Left lung (tissue), 10 donors: ENCODE results near the gene RRP8. TPM values are rescaled to one million over a fixed set of nuclear protein-coding genes. Genes with fewer than 3 reads are reported as not detected.

ENCODE experiments used
- ATAC-seq: fragments of 200-7000 bp; cut with Tn5 transposase; one replicate; pipeline ENCODE4 v1.9.1; 2020; ENCODE audit warnings: moderate library complexity
- DNase-seq, 4 donors: peaks; one replicate each; pipeline ENCODE4 v3.0.0-alpha.2; 2013 to 2020
- H3K27ac ChIP-seq, 2 donors: fragments of 200-600 bp; sonication (generic) in 1 of 2; one replicate each; pipeline versions ENCODE4 v1.5.0 to v1.8.0; 2020 to 2021
- H3K27me3 ChIP-seq, 2 donors: fragments of 200-600 bp; sonication (generic) in 1 of 2; one replicate each; pipeline versions ENCODE4 v1.5.0 to v1.8.0; 2020 to 2021
- H3K36me3 ChIP-seq, 2 donors: fragments of 200-600 bp; sonication (generic) in 1 of 2; one replicate each; pipeline versions ENCODE4 v1.5.0 to v1.8.0; 2020 to 2021
- H3K4me1 ChIP-seq, 2 donors: fragments of 200-600 bp; one replicate each; pipeline ENCODE4 v1.8.0; 2021
- H3K4me3 ChIP-seq, 2 donors: fragments of 200-600 bp; sonication (generic) in 1 of 2; one replicate each; pipeline versions ENCODE4 v1.5.0 to v1.8.0; 2020 to 2021; ENCODE audit warnings: mild to moderate bottlenecking in 1 of 2
- H3K9me3 ChIP-seq, 2 donors: fragments of 200-600 bp; sonication (generic) in 1 of 2; one replicate each; pipeline versions ENCODE4 v1.5.0 to v1.8.0; 2020 to 2021
- CTCF ChIP-seq, 2 donors: fragments of 200-600 bp; sonication (generic) in 1 of 2; IDR thresholded peaks; one replicate each; pipeline versions ENCODE4 v1.5.0 to v1.8.0; 2021; ENCODE audit warnings: antibody characterized with exemption in 2 of 2
- intact Hi-C, 2 donors: fragments of 100-400 bp; cut with DNase I; formaldehyde crosslinking; loops; one replicate each; pipeline versions ENCODE4 v1.11.2 to v1.14.2; 2022
- polyA plus RNA-seq, 6 donors: library from polyadenylated mRNA; unstranded; fragments of 120-200 nt; gene quantifications; one replicate each; pipeline ENCODE4 v1.2.1, GENCODE V29; 2013; ENCODE audit not compliant: insufficient read length in 6 of 6
- total RNA-seq, 2 donors: library from RNA; stranded (reverse); fragmentation: NEBNext Ultra II Directional; extraction: Animal tissue kit (Norgen Biotek cat#: 25700); gene quantifications; one replicate each; pipeline ENCODE4 v1.2.1, GENCODE V29; 2021
- donor health status: DM: no; HTN: yes; CAD: no.
- donor health status: DM: no; HTN: no; CAD: no.

The RRP8 gene
- total and polyA plus RNA-seq, 8 donors = 17.0 to 24.4 (median 20.4) TPM

- no peaks in the 10 kb centered on the region for H3K36me3 ChIP-seq
- H3K27ac ChIP-seq = no peak overlapping the region
- intact Hi-C loops = no loop called here
- no peak for DNase-seq
- H3K9me3 ChIP-seq = no peaks in the 10 kb centered on the region
- H3K4me3 ChIP-seq = no peak overlapping the region
- no peak for ATAC-seq
- TF ChIP-seq CTCF (IDR thresholded peaks at IDR 0.05) = no peak
- peaks cover 0 to 17% of the 10 kb centered on the region in 2 donors for H3K27me3 ChIP-seq
- peaks cover 21 to 50% of the 10 kb centered on the region in 2 donors for H3K4me1 ChIP-seq
Observed at GRCh38 chr11:6650104-6650503, 46.7 kb upstream of the RRP8 start.

- peak; percentile 20 for ATAC-seq
- DNase-seq = no peak
Observed at GRCh38 chr11:6648501-6648900, 45.1 kb upstream of the RRP8 start.

GRCh38 chr11:6647836-6648235 is 44.4 kb upstream of the RRP8 start:
- no peaks in the 10 kb centered on the region for H3K36me3 ChIP-seq
- H3K9me3 ChIP-seq = no peaks in the 10 kb centered on the region
- peak overlapping the region; percentile 58 to 81 for H3K27ac ChIP-seq
- peaks cover 21 to 51% of the 10 kb centered on the region in 2 donors for H3K4me1 ChIP-seq
- no peak overlapping the region for H3K4me3 ChIP-seq
- peaks cover 0 to 9% of the 10 kb centered on the region in 2 donors for H3K27me3 ChIP-seq
- no peak for DNase-seq
- intact Hi-C loops = no loop called here
- ATAC-seq = no peak
- TF ChIP-seq CTCF (IDR thresholded peaks at IDR 0.05) = no peak

More at GRCh38 chr11:6648501-6648900, 45.1 kb upstream of the RRP8 start:
- intact Hi-C loops = no loop called here
- no peak for TF ChIP-seq CTCF (IDR thresholded peaks at IDR 0.05)
- no peak overlapping the region for H3K27ac ChIP-seq
- peaks cover 21 to 51% of the 10 kb centered on the region in 2 donors for H3K4me1 ChIP-seq
- no peaks in the 10 kb centered on the region for H3K36me3 ChIP-seq
- H3K4me3 ChIP-seq = no peak overlapping the region
- no peaks in the 10 kb centered on the region for H3K9me3 ChIP-seq
- H3K27me3 ChIP-seq = peaks cover 0 to 9% of the 10 kb centered on the region in 2 donors

GRCh38 chr11:6646918-6647679 is 43.7 kb upstream of the RRP8 start:
- peaks cover 0 to 9% of the 10 kb centered on the region in 2 donors for H3K27me3 ChIP-seq
- no peaks in the 10 kb centered on the region for H3K9me3 ChIP-seq
- H3K27ac ChIP-seq = peak overlapping the region; percentile 58 to 81
- no peak for TF ChIP-seq CTCF (IDR thresholded peaks at IDR 0.05)
- intact Hi-C loops = no loop called here
- H3K4me3 ChIP-seq = no peak overlapping the region
- peaks cover 21 to 43% of the 10 kb centered on the region in 2 donors for H3K4me1 ChIP-seq
- H3K36me3 ChIP-seq = no peaks in the 10 kb centered on the region
- DNase-seq = peak in 1 of 4 donors; percentile 82
- ATAC-seq = peak; percentile 58

- peaks cover 0 to 5% of the 10 kb centered on the region in 2 donors for H3K27me3 ChIP-seq
- intact Hi-C loops = no loop called here
- DNase-seq (peak in 1 of 4 donors; percentile 54), ATAC-seq (peak; percentile 30)
- H3K4me3 ChIP-seq = no peak overlapping the region
- no peaks in the 10 kb centered on the region for H3K9me3 ChIP-seq
- TF ChIP-seq CTCF (IDR thresholded peaks at IDR 0.05) = no peak
- H3K36me3 ChIP-seq = no peaks in the 10 kb centered on the region
- H3K27ac ChIP-seq = peak overlapping the region; percentile 58 to 81
- H3K4me1 ChIP-seq = peaks cover 21 to 42% of the 10 kb centered on the region in 2 donors
Observed at GRCh38 chr11:6646576-6646917, 43.1 kb upstream of the RRP8 start.
